ENCODE measurements around the gene ATF1.
"Not testable (repeated sequence)": the region's sequence is repeated elsewhere in the genome, so short reads cannot be mapped to it uniquely, and the experiment has no call there.

ATF1 gene

DNA sequence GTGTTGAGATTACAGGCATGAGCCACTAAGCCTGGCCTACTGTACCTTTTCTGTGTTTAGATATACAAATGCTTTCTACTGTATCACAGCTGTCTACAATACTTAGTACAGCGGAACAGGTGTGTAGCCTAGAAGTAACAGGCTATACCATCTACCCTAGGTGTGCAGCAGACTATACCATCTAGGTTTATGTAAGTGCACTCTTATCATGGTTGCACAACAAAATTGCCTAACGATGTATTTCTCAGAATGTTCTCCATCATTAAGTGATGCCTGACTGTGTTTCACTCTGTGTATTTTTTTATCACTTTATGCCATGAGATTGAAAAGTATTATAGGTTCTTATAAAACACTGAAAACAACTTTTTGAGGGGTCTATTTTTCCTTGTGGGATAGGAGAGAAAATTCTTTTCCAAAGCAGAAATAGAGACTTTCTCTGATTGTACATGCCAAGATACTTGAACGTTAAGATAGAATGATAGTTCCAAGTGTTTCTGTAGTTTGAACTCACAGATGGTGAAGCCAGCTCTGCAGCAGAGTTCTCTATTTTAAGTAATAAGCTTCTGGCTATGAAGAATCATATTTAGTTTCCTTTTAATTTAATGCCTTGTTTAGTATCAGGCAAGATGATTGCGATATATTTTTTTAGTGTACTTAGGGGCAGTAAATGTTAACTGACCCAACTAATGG is 95.9 kb downstream of the ATF1 start:
- no peak for DNase-seq (ENCODE audit: low spot score)

DNA sequence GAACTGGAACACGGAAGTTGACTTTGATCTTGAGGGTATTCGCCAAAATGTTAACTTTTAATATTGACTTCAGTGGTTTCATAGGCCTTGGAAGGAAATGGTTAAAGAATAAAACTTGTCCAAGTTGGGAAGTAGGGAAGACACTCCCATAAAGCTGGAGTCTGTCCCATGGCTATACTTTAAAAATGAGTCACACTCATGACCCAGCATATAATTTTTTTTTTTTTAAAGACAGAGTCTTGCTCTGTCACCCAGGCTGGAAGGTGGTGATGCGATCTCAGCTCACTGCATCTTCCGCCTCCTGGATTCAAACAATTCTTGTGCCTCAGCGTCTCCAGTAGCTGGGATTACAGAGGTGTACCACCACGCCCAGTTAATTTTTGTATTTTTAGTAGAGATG is 98.4 kb downstream of the ATF1 start:
- DNase-seq (ENCODE audit: low spot score): no peak

DNA sequence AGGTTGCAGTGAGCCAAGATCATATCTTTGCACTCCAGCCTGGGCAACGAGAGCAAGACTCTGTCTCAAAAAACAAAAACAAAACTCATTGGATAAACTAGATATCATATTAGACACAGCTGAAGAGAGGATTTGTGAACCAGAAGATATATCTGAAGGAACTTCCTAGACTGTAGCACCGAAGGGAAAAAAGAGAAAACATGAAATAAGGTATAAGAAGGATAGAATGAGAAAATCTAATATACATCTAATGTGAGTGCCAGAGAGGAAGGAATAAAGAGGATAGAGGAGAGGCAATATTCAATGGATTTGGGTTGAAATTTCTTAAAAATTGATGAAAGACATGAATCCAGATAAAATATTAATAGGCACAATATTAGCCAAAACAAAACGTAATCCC is 101.4 kb downstream of the ATF1 start:
- DNase-seq (ENCODE audit: low spot score): no peak

DNA sequence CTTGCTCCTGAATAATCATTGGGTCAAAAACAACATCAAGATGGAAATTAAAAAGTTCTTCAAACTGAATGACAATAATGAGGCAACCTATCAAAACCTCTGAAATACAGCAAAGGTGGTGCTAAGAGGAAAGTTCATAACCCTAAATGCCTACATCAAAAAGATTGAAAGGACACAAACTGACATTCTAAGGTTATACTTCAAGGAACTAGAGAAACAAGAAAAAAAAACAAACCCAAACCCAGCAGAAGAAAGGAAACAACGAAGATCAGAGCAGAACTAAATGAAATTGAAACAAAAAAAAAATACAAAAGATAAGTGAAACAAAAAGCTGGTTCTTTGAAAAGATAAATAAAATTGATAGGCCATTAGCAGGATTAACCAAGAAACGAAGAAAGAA is 105.0 kb downstream of the ATF1 start:
- DNase-seq (ENCODE audit: low spot score): not testable (repeated sequence)

All from left forelimb (tissue), 1 donor.